GM10266 (cell line): ENCODE data around the gene CHID1.

Experiments
- DNase-seq: peaks from one replicate; pipeline ENCODE4 v3.0.0; 2012; ENCODE audit errors: extremely low spot score
- CTCF ChIP-seq: IDR thresholded peaks from 2 replicates; pipeline ENCODE4 v1.5.1; 2012; ENCODE audit warnings: mild to moderate bottlenecking, low read depth; ENCODE audit not compliant: control insufficient read depth, insufficient read depth; ENCODE audit errors: missing control alignments

The CHID1 gene

GRCh38 chr11:870127-870413 is 40.5 kb downstream of the CHID1 start:
- TF ChIP-seq CTCF = no peak
- no peak for DNase-seq

- no peak for TF ChIP-seq CTCF
Measured at GRCh38 chr11:869399-870126, 41.0 kb downstream of the CHID1 start.

GRCh38 chr11:868802-869201 is 41.8 kb downstream of the CHID1 start:
- no peak for DNase-seq
- TF ChIP-seq CTCF = no peak

More at GRCh38 chr11:869399-870126, 41.0 kb downstream of the CHID1 start:
- DNase-seq = no peak

GRCh38 chr11:868394-868793 is 42.2 kb downstream of the CHID1 start:
- TF ChIP-seq CTCF = no peak
- DNase-seq = no peak

GRCh38 chr11:867856-868358 is 42.7 kb downstream of the CHID1 start:
- DNase-seq = no peak
- TF ChIP-seq CTCF = no peak

GRCh38 chr11:866481-866880 is 44.1 kb downstream of the CHID1 start:
- no peak for TF ChIP-seq CTCF
- no peak for DNase-seq
